GM23248 (cell line): Measurements from ENCODE around the gene STAG1. TPM values are rescaled to one million over a fixed set of nuclear protein-coding genes. Genes with fewer than 3 reads are reported as not detected.

Source experiments
- DNase-seq: peaks from one replicate; pipeline ENCODE4 v3.0.0-alpha.2; 2015
- H2AFZ ChIP-seq: fragments of 200-600 bp; sonication (generic); 2 replicates; pipeline ENCODE4 v1.6.1; 2016; ENCODE audit warnings: antibody characterized with exemption
- H3F3A ChIP-seq: fragments of 200-600 bp; sonication (generic); 2 replicates; pipeline ENCODE4 v1.6.1; 2016; ENCODE audit warnings: mild to moderate bottlenecking, antibody characterized with exemption, mixed run types; ENCODE audit not compliant: insufficient read depth
- H3K27ac ChIP-seq: fragments of 200-600 bp; sonication (generic); 2 replicates; pipeline ENCODE4 v1.5.1; 2016; ENCODE audit warnings: mild to moderate bottlenecking
- H3K27me3 ChIP-seq: fragments of 200-600 bp; sonication (generic); replicated peaks from 2 replicates; pipeline ENCODE4 v1.6.1; 2016; ENCODE audit warnings: mild to moderate bottlenecking; ENCODE audit not compliant: insufficient read depth
- H3K36me3 ChIP-seq: fragments of 200-600 bp; sonication (generic); 2 replicates; pipeline ENCODE4 v1.6.1; 2016; ENCODE audit warnings: low read depth, mild to moderate bottlenecking
- H3K4me1 ChIP-seq: fragments of 200-600 bp; sonication (generic); 2 replicates; pipeline ENCODE4 v1.6.1; 2016; ENCODE audit warnings: mild to moderate bottlenecking; ENCODE audit not compliant: insufficient read depth
- H3K4me2 ChIP-seq: fragments of 200-600 bp; sonication (generic); one replicate; pipeline ENCODE4 v1.6.1; 2016; ENCODE audit warnings: mild to moderate bottlenecking; ENCODE audit not compliant: unreplicated experiment
- H3K4me3 ChIP-seq: fragments of 200-600 bp; sonication (generic); 2 replicates; pipeline ENCODE4 v1.5.1; 2016; ENCODE audit warnings: mild to moderate bottlenecking
- H3K79me2 ChIP-seq: fragments of 200-600 bp; sonication (generic); 2 replicates; pipeline ENCODE4 v1.6.1; 2016; ENCODE audit warnings: mild to moderate bottlenecking; ENCODE audit not compliant: insufficient read depth
- H3K9ac ChIP-seq: fragments of 200-600 bp; sonication (generic); 2 replicates; pipeline ENCODE4 v1.6.1; 2016; ENCODE audit warnings: mild to moderate bottlenecking
- H3K9me2 ChIP-seq: fragments of 200-600 bp; sonication (generic); 2 replicates; pipeline ENCODE4 v1.6.1; 2016; ENCODE audit warnings: mixed run types, mild to moderate bottlenecking, moderate library complexity; ENCODE audit not compliant: insufficient read depth
- H3K9me3 ChIP-seq: fragments of 200-600 bp; sonication (generic); one replicate; pipeline ENCODE4 v1.6.1; 2017; ENCODE audit warnings: low read depth
- H4K20me1 ChIP-seq: fragments of 200-600 bp; sonication (generic); 2 replicates; pipeline ENCODE4 v1.6.0; 2016; ENCODE audit not compliant: insufficient read depth
- EZH2 ChIP-seq: fragments of 200-600 bp; sonication (generic); IDR thresholded peaks from 2 replicates; pipeline ENCODE4 v1.6.1; 2018; ENCODE audit warnings: antibody characterized with exemption, mild to moderate bottlenecking; ENCODE audit not compliant: insufficient read depth, poor library complexity, severe bottlenecking
- EZH2phosphoT487 ChIP-seq: fragments of 200-600 bp; sonication (generic); IDR thresholded peaks from 2 replicates; pipeline ENCODE4 v1.6.1; 2018; ENCODE audit warnings: antibody characterized with exemption, moderate library complexity, mild to moderate bottlenecking, low read depth; ENCODE audit not compliant: insufficient read depth
- WGBS, 2 experiments: methylation state at CpG; one replicate each; pipeline ENCODE4 v1.1.6; 2015 to 2017; ENCODE audit warnings: low lambda C conversion rate in 2 of 2, low coverage in 1 of 2; ENCODE audit errors: missing lambda C conversion rate in 2 of 2; 5-methylcytosine and 5-hydroxymethylcytosine counted together
- in situ Hi-C: fragments of 300-500 bp; cut with MboI; formaldehyde crosslinking; loops from 2 replicates; pipeline ENCODE4 v1.15.0; 2020
- polyA plus RNA-seq: library from polyadenylated mRNA; unstranded; fragments of >200 nt; fragmentation: Nextera tagmentation; extraction: Ambion mirVana; gene quantifications from 2 replicates; pipeline ENCODE4 v1.2.1, GENCODE V29; 2016
- total RNA-seq: library from RNA; depleted of rRNA; stranded (reverse); fragments of >200 nt; shearing (Covaris generic); gene quantifications from 2 replicates; pipeline ENCODE4 v1.2.3, GENCODE V29; 2014

The STAG1 gene
- total and polyA plus RNA-seq, 2 experiments from 2014 or later, result 21.1 to 39.7 TPM

DNA sequence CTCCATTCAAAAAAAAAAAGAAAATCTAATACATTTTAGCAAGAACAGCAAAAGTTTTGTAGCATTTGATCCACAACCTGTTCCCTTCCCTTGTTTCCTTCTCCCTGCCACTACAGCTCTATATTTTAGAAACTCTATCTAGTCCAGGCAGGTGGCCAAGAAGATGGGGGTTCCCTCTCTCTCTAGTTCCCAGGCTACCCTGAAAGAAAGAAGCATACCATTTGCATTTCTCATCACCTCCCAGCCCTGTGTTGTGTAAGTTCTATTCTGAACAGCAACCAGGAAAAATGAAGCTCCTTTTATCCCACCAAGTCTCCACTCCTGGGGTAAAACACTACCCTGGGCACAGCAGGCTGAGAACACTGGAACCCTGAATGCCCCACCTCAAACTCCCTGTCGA is 402.0 kb downstream of the STAG1 start:
- peak; percentile 93 for DNase-seq
- Histone ChIP-seq H3K4me3 (peak overlapping the region; percentile 54), H2AFZ (no peak overlapping the region), H4K20me1 (no peaks in the 10 kb centered on the region), H3K9ac (peak overlapping the region; percentile 87), H3K36me3 (peaks cover 32% of the 10 kb centered on the region; the same call in 1 of the 2 replicates), H3K4me2 (peak overlapping the region; percentile 91), H3K79me2 (0 out of 2 replicates have a peak, but pooled peaks cover 9% of the 10 kb centered on the region), H3K9me3 (no peaks in the 10 kb centered on the region), H3K27me3 (no peaks in the 10 kb centered on the region), H3K27ac (peak overlapping the region; percentile 99), H3K4me1 (peaks cover 32% of the 10 kb centered on the region), H3F3A (peaks cover 40% of the 10 kb centered on the region), H3K9me2 (no peaks in the 10 kb centered on the region)
- WGBS, 2 experiments, result 82 to 88% methylated on average over 1 of the region's 1 CpG
- TF ChIP-seq EZH2 (no peak), EZH2phosphoT487 (no peak)
- in situ Hi-C loops, result no loop called here

DNA sequence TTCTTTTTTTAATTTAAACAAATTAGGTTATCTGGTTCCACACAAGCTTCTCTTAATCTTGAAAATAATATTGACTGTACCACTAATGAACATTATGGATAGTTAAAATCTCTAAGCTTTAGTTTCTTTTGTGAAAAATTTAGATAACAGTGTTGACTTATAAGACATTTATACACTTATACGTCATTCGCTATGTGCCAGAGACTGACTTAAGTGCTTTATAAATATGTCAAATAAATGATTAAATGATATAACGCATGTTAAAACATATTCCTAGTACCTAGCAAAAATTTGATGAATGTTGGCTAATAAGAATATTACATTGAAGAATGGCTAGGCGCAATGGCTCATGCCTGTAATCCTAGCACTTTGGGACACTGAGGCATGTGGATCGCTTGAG is 405.7 kb downstream of the STAG1 start:
- H3K4me2 ChIP-seq, result no peak overlapping the region
- H3K27me3 ChIP-seq, result no peaks in the 10 kb centered on the region
- H3K36me3 ChIP-seq, result peaks cover 24% of the 10 kb centered on the region; the same call in 1 of the 2 replicates
- peaks cover 48% of the 10 kb centered on the region for H3K4me1 ChIP-seq
- no peaks in the 10 kb centered on the region for H3K9me3 ChIP-seq
- 0 out of 2 replicates have a peak, but pooled peaks cover 4% of the 10 kb centered on the region for H3K79me2 ChIP-seq
- no peak overlapping the region for H3K9ac ChIP-seq
- 96 to 100% methylated on average over 5 of the region's 5 CpGs for WGBS, 2 experiments
- no peak overlapping the region for H2AFZ ChIP-seq
- TF ChIP-seq EZH2, result no peak
- no peak for TF ChIP-seq EZH2phosphoT487
- DNase-seq, result no peak
- H3K27ac ChIP-seq, result no peak overlapping the region
- H3K9me2 ChIP-seq, result no peaks in the 10 kb centered on the region
- in situ Hi-C loops, result no loop called here
- H4K20me1 ChIP-seq, result no peaks in the 10 kb centered on the region
- H3F3A ChIP-seq, result peaks cover 49% of the 10 kb centered on the region
- H3K4me3 ChIP-seq, result no peak overlapping the region

DNA sequence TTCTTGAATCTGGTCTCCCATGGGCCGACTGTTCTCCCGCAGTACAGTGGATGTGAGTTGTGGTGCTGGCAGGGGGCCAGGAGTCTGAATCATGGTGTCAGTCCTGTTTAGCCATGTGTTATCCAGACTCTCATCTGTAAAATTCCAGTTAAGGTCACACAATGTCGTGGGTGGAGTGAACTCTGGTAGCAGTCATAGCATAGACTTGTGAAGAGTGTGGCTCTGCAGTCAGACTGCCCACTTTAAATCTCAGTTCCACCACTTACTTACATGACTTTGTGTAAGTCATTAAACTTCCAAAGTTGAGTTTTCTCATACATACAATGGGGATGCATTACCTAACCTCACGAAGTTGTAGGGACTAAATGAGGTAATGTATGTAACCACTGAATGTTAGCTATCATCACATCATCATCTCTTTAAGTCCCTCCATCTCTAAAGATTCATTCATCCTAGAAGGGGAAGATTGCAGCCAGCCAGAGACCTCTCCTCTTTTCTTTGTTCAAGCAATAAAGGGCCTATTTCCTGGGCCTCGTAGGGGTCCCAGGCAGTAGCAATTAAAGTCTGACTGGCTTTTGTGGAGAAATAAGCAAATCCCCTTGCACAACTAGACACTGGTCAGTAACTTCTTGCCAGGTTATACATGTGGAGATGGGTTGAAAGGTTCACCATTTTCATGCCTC is 408.2 kb downstream of the STAG1 start:
- no peaks in the 10 kb centered on the region for H3K79me2 ChIP-seq
- H3K4me3 ChIP-seq, result no peak overlapping the region
- peaks cover 25% of the 10 kb centered on the region for H3K4me1 ChIP-seq
- in situ Hi-C loops, result no loop called here
- no peak overlapping the region for H2AFZ ChIP-seq
- H3K9me2 ChIP-seq, result no peaks in the 10 kb centered on the region
- peaks cover 28% of the 10 kb centered on the region for H3F3A ChIP-seq
- WGBS, 2 experiments, result 11 to 12% methylated on average over 5 of the region's 5 CpGs
- no peaks in the 10 kb centered on the region for H3K27me3 ChIP-seq
- peak; percentile 97 for DNase-seq
- H3K9ac ChIP-seq, result peak overlapping the region; percentile 28
- H4K20me1 ChIP-seq, result no peaks in the 10 kb centered on the region
- no peaks in the 10 kb centered on the region for H3K9me3 ChIP-seq
- H3K36me3 ChIP-seq, result peaks cover 24% of the 10 kb centered on the region
- TF ChIP-seq EZH2phosphoT487 (0 out of 2 replicates have a peak, but pooled peaks have one; percentile 69), EZH2 (no peak)
- H3K4me2 ChIP-seq, result peak overlapping the region; percentile 38
- H3K27ac ChIP-seq, result peak overlapping the region; percentile 68

DNA sequence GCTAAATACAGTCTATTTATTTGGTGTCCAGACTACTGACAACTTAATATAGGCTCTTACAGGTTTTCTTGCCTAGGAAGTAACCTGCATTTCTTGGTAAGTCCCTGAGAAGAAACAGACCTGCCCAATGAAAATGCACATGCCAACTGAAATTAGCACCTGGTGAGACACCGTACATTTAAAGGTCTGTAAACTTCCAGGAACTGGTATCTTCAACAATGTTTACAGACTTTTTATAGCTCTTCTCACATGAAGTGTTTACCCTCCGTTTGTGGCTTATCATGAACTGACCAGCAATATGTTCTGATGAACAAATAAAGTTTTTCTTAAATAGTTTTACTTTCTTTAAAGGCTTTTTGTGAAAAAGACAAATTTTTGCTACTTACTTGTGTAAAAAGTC is 408.7 kb downstream of the STAG1 start:
- Histone ChIP-seq H4K20me1 (no peaks in the 10 kb centered on the region), H3K9me2 (no peaks in the 10 kb centered on the region), H3K9ac (0 out of 2 replicates have a peak overlapping the region, but pooled peaks have one; percentile 17), H3K4me3 (no peak overlapping the region), H3F3A (peaks cover 27% of the 10 kb centered on the region), H3K36me3 (peaks cover 18% of the 10 kb centered on the region; the same call in 1 of the 2 replicates), H3K9me3 (no peaks in the 10 kb centered on the region), H3K4me2 (peak overlapping the region; percentile 7), H3K79me2 (no peaks in the 10 kb centered on the region), H2AFZ (no peak overlapping the region), H3K27ac (peak overlapping the region; percentile 68), H3K27me3 (no peaks in the 10 kb centered on the region), H3K4me1 (peaks cover 25% of the 10 kb centered on the region)
- WGBS, 2 experiments, result 95 to 97% methylated on average over 2 of the region's 2 CpGs
- in situ Hi-C loops, result no loop called here
- no peak for DNase-seq
- TF ChIP-seq EZH2, result no peak
- no peak for TF ChIP-seq EZH2phosphoT487
